CD4-positive, CD25-positive, alpha-beta regulatory T cell (primary cell): Measurements from ENCODE around the gene CPED1. TPM values are rescaled to one million over a fixed set of nuclear protein-coding genes. Genes with fewer than 3 reads are reported as not detected.

Source experiments
- ATAC-seq, 2 donors: fragments of 150-1000 bp; cut with Tn5 transposase; one replicate each; pipeline ENCODE4 v1.10.0; 2021; ENCODE audit warnings: low read depth in 2 of 2, moderate number of reproducible peaks in 2 of 2, moderate library complexity in 1 of 2
- DNase-seq, 3 donors: peaks; one replicate each; pipeline versions ENCODE4 v3.0.0 to v3.0.0-alpha.2; 2012 to 2022; ENCODE audit warnings: mixed read lengths in 1 of 3
- H3K27ac ChIP-seq: one replicate; pipeline ENCODE4 v1.7.0; 2013; ENCODE audit warnings: mild to moderate bottlenecking, low read length; ENCODE audit not compliant: insufficient read depth, poor library complexity, severe bottlenecking
- H3K27me3 ChIP-seq: one replicate; pipeline ENCODE4 v1.7.0; 2013; ENCODE audit warnings: low read length; ENCODE audit not compliant: control insufficient read depth, insufficient read depth
- H3K36me3 ChIP-seq: one replicate; pipeline ENCODE4 v1.7.0; 2013; ENCODE audit warnings: mild to moderate bottlenecking, low read length, moderate library complexity; ENCODE audit not compliant: control insufficient read depth, insufficient read depth
- H3K4me1 ChIP-seq: 2 replicates; pipeline ENCODE4 v1.7.0; 2013; ENCODE audit warnings: mild to moderate bottlenecking, low read length; ENCODE audit not compliant: insufficient read depth, control insufficient read depth, poor library complexity, severe bottlenecking
- H3K4me3 ChIP-seq: one replicate; pipeline ENCODE4 v1.7.0; 2013; ENCODE audit warnings: low read depth, mild to moderate bottlenecking, low read length, moderate library complexity
- H3K9me3 ChIP-seq, 2 experiments: 1 replicate in 1 of 2; 2 replicates in 1 of 2; pipeline ENCODE4 v1.7.0; 2013; ENCODE audit warnings: low read length in 2 of 2, mild to moderate bottlenecking in 1 of 2, moderate library complexity in 1 of 2; ENCODE audit not compliant: control insufficient read depth in 2 of 2
- H3K27ac Mint-ChIP-seq, 3 donors: one replicate each; pipeline ENCODE4 v1.8.0; 2020 to 2022; ENCODE audit warnings: mild to moderate bottlenecking in 3 of 3, mixed read lengths in 3 of 3, moderate library complexity in 2 of 3
- H3K27me3 Mint-ChIP-seq: one replicate; pipeline ENCODE4 v1.8.0; 2022; ENCODE audit warnings: mild to moderate bottlenecking, mixed read lengths
- H3K36me3 Mint-ChIP-seq: one replicate; pipeline ENCODE4 v1.8.0; 2020; ENCODE audit warnings: mixed read lengths
- H3K4me1 Mint-ChIP-seq, 4 donors: one replicate each; pipeline ENCODE4 v1.8.0; 2020 to 2022; ENCODE audit warnings: mixed read lengths in 4 of 4, mild to moderate bottlenecking in 1 of 4
- H3K4me3 Mint-ChIP-seq, 4 donors: one replicate each; pipeline ENCODE4 v1.8.0; 2020 to 2022; ENCODE audit warnings: mild to moderate bottlenecking in 4 of 4, mixed read lengths in 4 of 4, moderate library complexity in 3 of 4
- H3K9me3 Mint-ChIP-seq, 7 donors: one replicate each; pipeline ENCODE4 v1.8.0; 2020 to 2022; ENCODE audit warnings: mixed read lengths in 7 of 7, mild to moderate bottlenecking in 3 of 7, moderate library complexity in 2 of 7
- polyA plus RNA-seq, 4 donors: library from polyadenylated mRNA; unstranded; fragments of 300-500 nt; fragmentation: Illumina TruSeq; gene quantifications; one replicate each; pipeline ENCODE4 v1.2.3, GENCODE V29; 2021
- total RNA-seq: library from RNA; stranded (reverse); gene quantifications from one replicate; pipeline ENCODE4 v1.2.3, GENCODE V29; 2022

CPED1 gene
- total and polyA plus RNA-seq, 5 donors from 2014 or later = 0.17 to 0.24 TPM; not detected in 3

DNA sequence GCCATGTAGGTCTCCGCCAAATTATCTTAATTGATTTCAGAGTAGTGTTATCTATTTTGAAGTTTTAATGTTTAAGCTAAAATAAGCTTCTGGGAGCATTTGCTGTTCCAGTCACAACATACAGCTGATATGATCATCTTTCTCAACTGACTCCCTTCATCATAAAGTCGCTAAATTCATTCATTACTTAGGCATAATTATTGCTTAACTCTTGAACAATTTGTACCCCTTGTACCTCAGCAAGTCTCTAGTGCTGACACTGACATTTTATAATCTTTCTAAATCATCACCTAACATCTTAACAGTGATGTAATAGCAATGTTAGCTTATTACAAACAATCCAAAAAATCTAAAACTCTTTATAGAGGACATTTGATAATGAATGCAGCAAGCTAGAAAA, 286.0 kb downstream of the CPED1 start:
- H3K27me3 ChIP-seq = peaks cover 4% of the 10 kb centered on the region
- Mint-ChIP-seq H3K27me3 (peaks cover 5% of the 10 kb centered on the region), H3K9me3 (peaks cover 0 to 4% (median 0%) of the 10 kb centered on the region in 7 donors), H3K4me1 (no peaks in the 10 kb centered on the region), H3K27ac (no peak overlapping the region), H3K4me3 (no peak overlapping the region), H3K36me3 (no peaks in the 10 kb centered on the region)
- H3K9me3 ChIP-seq = no peaks in the 10 kb centered on the region
- H3K27ac ChIP-seq = no peak overlapping the region
- H3K36me3 ChIP-seq = no peaks in the 10 kb centered on the region
- ATAC-seq (no peak), DNase-seq (no peak)
- no peak overlapping the region for H3K4me3 ChIP-seq
- H3K4me1 ChIP-seq = no peaks in the 10 kb centered on the region

DNA sequence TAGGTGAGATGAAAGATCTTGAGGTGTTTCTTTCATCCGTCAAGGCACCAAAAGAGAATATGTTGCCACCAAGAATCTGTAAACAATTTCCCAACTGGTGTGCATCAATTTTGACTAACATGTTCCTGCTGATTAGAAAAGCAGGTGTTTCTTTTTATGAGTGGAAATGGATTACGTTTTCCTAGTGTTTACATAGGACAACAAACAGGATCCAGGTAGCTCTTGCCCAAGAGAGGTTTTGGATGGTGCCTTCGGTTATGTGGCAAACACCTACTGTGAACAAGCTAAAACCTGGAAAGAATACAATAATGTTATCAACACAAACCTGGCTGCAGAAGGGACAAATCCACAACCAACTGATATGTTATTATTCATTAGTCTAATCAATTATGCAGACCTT, 286.7 kb downstream of the CPED1 start:
- Mint-ChIP-seq H3K27me3 (peaks cover 5% of the 10 kb centered on the region), H3K9me3 (peaks cover 0 to 5% (median 0%) of the 10 kb centered on the region in 7 donors), H3K4me3 (no peak overlapping the region), H3K4me1 (no peaks in the 10 kb centered on the region), H3K36me3 (no peaks in the 10 kb centered on the region), H3K27ac (no peak overlapping the region)
- no peaks in the 10 kb centered on the region for H3K9me3 ChIP-seq
- H3K36me3 ChIP-seq = no peaks in the 10 kb centered on the region
- peaks cover 4% of the 10 kb centered on the region for H3K27me3 ChIP-seq
- ATAC-seq = no peak
- H3K4me1 ChIP-seq = no peaks in the 10 kb centered on the region
- no peak for DNase-seq
- H3K4me3 ChIP-seq = no peak overlapping the region
- H3K27ac ChIP-seq = no peak overlapping the region

DNA sequence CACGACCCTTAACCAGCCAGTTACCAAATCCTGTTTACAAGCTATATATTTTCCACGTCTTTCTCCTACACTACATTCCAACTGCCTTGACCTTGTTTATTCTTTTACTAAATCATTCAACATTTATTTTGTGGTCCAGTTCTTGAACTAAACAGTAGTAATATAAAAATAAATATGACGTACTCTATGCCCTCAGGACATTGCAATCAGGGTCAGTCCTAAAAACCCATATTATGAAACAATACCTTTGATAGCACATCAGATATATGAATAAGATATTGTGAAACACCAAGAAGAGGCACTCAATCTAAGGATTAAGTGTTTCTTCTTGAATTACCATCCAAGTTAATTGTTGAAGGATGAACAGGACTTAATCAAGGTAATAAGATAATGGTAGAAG, 287.8 kb downstream of the CPED1 start:
- Histone ChIP-seq H3K27ac (no peak overlapping the region), H3K36me3 (no peaks in the 10 kb centered on the region), H3K27me3 (peaks cover 4% of the 10 kb centered on the region), H3K4me1 (no peaks in the 10 kb centered on the region), H3K9me3 (no peaks in the 10 kb centered on the region), H3K4me3 (no peak overlapping the region)
- ATAC-seq = no peak
- Mint-ChIP-seq H3K4me3 (peak overlapping the region in 1 of 4 donors; percentile 44), H3K36me3 (no peaks in the 10 kb centered on the region), H3K9me3 (peaks cover 0 to 5% (median 0%) of the 10 kb centered on the region in 7 donors), H3K27me3 (peaks cover 9% of the 10 kb centered on the region), H3K27ac (no peak overlapping the region), H3K4me1 (no peaks in the 10 kb centered on the region)
- no peak for DNase-seq

DNA sequence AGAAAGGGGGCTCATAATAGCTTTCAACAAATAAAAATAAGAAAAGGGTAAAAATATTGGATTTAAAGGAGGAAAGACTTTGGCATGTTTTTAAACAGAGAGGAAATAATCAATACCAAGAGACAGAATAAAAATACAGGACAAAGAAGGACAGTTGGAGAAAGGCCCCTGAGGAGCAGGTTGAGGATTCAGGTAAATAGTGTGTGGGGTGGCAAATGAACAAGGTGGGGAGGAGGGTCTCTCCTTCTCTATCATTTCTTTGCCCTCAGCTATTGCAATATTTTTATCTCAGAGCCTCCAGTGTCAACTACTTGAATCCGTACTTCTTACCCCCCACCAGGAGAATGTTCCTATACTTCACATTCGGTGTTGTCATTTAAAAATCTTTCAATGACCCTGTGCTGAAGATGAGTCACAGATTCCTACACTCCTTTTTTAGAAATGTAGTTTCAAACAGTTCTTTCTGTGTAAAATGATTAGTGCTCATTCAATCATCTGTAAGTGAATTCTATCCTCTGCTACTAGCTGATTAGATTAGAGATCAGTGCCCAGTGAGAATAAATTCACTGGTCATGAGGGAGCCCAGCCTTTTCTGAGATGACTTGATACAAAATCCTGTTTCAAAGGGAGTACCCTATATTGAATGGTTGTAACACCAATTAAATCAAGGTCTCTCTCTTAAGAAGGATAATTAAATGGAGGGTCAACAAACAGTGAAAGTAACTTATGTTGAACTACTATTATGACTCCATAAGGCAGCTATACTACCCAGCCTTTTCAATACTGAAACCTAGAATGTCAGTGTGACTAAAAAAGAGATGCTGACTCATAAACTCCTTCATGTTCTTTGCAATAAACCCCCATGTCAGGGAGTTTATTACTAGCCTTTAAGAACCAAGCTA, 289.9 kb downstream of the CPED1 start:
- H3K27me3 Mint-ChIP-seq = peaks cover 9% of the 10 kb centered on the region
- Histone ChIP-seq H3K4me1 (no peaks in the 10 kb centered on the region), H3K27me3 (peaks cover 2% of the 10 kb centered on the region), H3K27ac (no peak overlapping the region), H3K36me3 (no peaks in the 10 kb centered on the region), H3K4me3 (no peak overlapping the region), H3K9me3 (no peaks in the 10 kb centered on the region)
- H3K27ac Mint-ChIP-seq = no peak overlapping the region
- ATAC-seq (no peak), DNase-seq (peak in 1 of 3 donors; percentile 41)
- H3K36me3 Mint-ChIP-seq = no peaks in the 10 kb centered on the region
- no peaks in the 10 kb centered on the region for H3K4me1 Mint-ChIP-seq
- H3K4me3 Mint-ChIP-seq = no peak overlapping the region
- peaks cover 0 to 5% (median 0%) of the 10 kb centered on the region in 7 donors for H3K9me3 Mint-ChIP-seq

DNA sequence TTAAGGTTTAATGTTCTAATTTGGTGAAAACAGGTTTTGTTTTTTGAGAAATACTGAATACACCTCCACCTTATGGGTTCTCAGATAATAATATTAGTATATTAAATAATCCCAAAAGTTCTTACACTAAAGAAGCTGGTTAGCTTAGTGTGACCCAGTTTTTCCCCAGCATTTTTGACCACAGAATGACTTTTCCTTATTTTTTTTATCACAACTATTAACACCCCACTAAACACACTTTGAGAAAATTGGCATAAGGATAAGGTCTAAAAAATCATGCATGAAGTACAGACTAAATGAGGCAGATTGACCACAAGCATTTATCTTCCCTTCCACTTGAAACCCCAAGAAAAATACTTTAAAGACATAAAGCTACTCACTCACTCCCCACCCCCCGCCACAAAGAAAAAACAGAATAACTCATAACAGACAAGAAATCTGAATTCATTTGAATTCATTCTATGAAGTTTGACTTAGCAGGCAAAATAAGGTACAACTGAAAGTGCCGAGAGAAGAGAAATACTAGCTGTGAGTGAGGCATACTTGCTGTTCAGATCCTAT, 290.6 kb downstream of the CPED1 start:
- H3K4me3 ChIP-seq = no peak overlapping the region
- no peaks in the 10 kb centered on the region for H3K36me3 ChIP-seq
- no peaks in the 10 kb centered on the region for H3K9me3 ChIP-seq
- Mint-ChIP-seq H3K27me3 (peaks cover 9% of the 10 kb centered on the region), H3K4me1 (no peaks in the 10 kb centered on the region), H3K27ac (no peak overlapping the region), H3K9me3 (peaks cover 0 to 5% (median 2%) of the 10 kb centered on the region in 7 donors), H3K4me3 (no peak overlapping the region), H3K36me3 (no peaks in the 10 kb centered on the region)
- H3K27me3 ChIP-seq = peaks cover 2% of the 10 kb centered on the region
- no peaks in the 10 kb centered on the region for H3K4me1 ChIP-seq
- no peak for ATAC-seq
- no peak for DNase-seq
- H3K27ac ChIP-seq = no peak overlapping the region

DNA sequence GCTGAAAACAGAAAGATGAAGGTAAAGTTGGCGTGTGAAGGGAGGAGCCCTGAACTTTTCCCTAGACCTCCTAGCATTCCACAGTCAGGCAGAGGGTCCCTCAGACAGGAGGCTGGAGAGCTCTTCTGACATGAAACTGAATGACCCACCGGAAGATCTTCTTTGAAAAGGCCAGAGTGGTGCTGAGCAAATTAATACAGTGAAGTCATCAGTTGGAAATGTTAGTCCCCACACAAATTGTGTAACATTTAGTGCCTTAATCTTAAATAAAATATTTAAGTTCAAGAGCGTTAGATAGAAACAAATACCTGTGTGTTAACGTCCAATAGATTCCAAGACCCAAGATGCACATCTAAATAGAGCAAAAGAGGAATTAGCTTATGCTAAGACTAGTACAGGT, 291.3 kb downstream of the CPED1 start:
- Histone ChIP-seq H3K36me3 (no peaks in the 10 kb centered on the region), H3K27ac (no peak overlapping the region), H3K4me3 (no peak overlapping the region), H3K9me3 (no peaks in the 10 kb centered on the region), H3K4me1 (no peaks in the 10 kb centered on the region), H3K27me3 (peaks cover 2% of the 10 kb centered on the region)
- H3K27ac Mint-ChIP-seq = no peak overlapping the region
- ATAC-seq (no peak), DNase-seq (no peak)
- peaks cover 0 to 5% (median 3%) of the 10 kb centered on the region in 7 donors for H3K9me3 Mint-ChIP-seq
- no peaks in the 10 kb centered on the region for H3K36me3 Mint-ChIP-seq
- no peak overlapping the region for H3K4me3 Mint-ChIP-seq
- H3K4me1 Mint-ChIP-seq = no peaks in the 10 kb centered on the region
- peaks cover 9% of the 10 kb centered on the region for H3K27me3 Mint-ChIP-seq

DNA sequence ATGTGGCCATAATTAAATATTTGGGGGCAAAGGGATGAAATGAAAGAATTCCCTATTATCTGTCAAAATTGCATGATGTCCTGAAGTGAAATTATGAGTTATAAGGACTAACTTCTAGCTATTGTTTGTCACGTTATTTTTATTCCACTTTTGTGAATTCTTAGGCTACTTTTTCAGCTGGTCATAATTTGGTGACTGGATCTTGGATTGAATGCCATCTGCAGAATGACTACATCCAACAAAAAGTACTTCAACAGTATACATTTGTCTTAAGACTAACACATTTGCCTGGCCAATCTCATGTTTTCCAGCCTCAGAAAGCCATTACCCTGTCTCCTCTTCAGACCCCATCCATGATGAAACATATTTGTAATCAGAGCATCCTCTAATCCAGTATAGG, 292.1 kb downstream of the CPED1 start:
- Histone ChIP-seq H3K9me3 (no peaks in the 10 kb centered on the region), H3K4me3 (no peak overlapping the region), H3K27ac (no peak overlapping the region), H3K36me3 (no peaks in the 10 kb centered on the region), H3K4me1 (no peaks in the 10 kb centered on the region), H3K27me3 (peaks cover 2% of the 10 kb centered on the region)
- DNase-seq (no peak), ATAC-seq (no peak)
- H3K9me3 Mint-ChIP-seq = peaks cover 0 to 8% (median 4%) of the 10 kb centered on the region in 7 donors
- no peak overlapping the region for H3K4me3 Mint-ChIP-seq
- H3K27me3 Mint-ChIP-seq = peaks cover 9% of the 10 kb centered on the region
- no peak overlapping the region for H3K27ac Mint-ChIP-seq
- no peaks in the 10 kb centered on the region for H3K4me1 Mint-ChIP-seq
- no peaks in the 10 kb centered on the region for H3K36me3 Mint-ChIP-seq
